Endothelial cell (in vitro differentiated cells): Measurements from ENCODE around the gene TLX2. TPM values are rescaled to one million over a fixed set of nuclear protein-coding genes. Genes with fewer than 3 reads are reported as not detected.
"Not testable (repeated sequence)": the region's sequence is repeated elsewhere in the genome, so short reads cannot be mapped to it uniquely, and the experiment has no call there.

Experiments used
- DNase-seq: peaks from one replicate; pipeline ENCODE4 v3.0.0; 2021; ENCODE audit warnings: low spot score
- H3K27ac Mint-ChIP-seq: one replicate; pipeline ENCODE4 v1.8.0; 2021; ENCODE audit warnings: mixed read lengths, inconsistent platforms; ENCODE audit not compliant: unreplicated experiment
- H3K27me3 Mint-ChIP-seq: one replicate; pipeline ENCODE4 v1.8.0; 2021; ENCODE audit warnings: mild to moderate bottlenecking, moderate library complexity, mixed read lengths, inconsistent platforms; ENCODE audit not compliant: unreplicated experiment
- H3K36me3 Mint-ChIP-seq: one replicate; pipeline ENCODE4 v1.8.0; 2021; ENCODE audit warnings: mild to moderate bottlenecking, low read depth, mixed read lengths, inconsistent platforms; ENCODE audit not compliant: unreplicated experiment
- H3K4me1 Mint-ChIP-seq: one replicate; pipeline ENCODE4 v1.8.0; 2021; ENCODE audit warnings: mild to moderate bottlenecking, mixed read lengths, inconsistent platforms; ENCODE audit not compliant: unreplicated experiment
- H3K4me3 Mint-ChIP-seq: one replicate; pipeline ENCODE4 v1.8.0; 2021; ENCODE audit warnings: mild to moderate bottlenecking, mixed read lengths, inconsistent platforms; ENCODE audit not compliant: unreplicated experiment
- H3K9me3 Mint-ChIP-seq: one replicate; pipeline ENCODE4 v1.8.0; 2021; ENCODE audit warnings: mixed read lengths, inconsistent platforms; ENCODE audit not compliant: unreplicated experiment
- long read RNA-seq: library from polyadenylated mRNA; unstranded; transcript quantifications from one replicate; pipeline ENCODE4 v2.0.0, GENCODE V29; 2020; ENCODE audit not compliant: unreplicated experiment
- total RNA-seq: library from RNA; stranded (reverse); fragmentation: NEBNext Ultra II Directional; extraction: Animal tissue kit (Norgen Biotek cat#: 25700); gene quantifications from one replicate; pipeline ENCODE4 v1.2.1, GENCODE V29; 2021; ENCODE audit not compliant: unreplicated experiment
- TF ChIP-seq, protein P1 (sequence below): fragments of 200-600 bp; sonication (generic); IDR thresholded peaks from one replicate; pipeline ENCODE4 v1.5.0; 2021; ENCODE audit warnings: antibody characterized with exemption; ENCODE audit not compliant: unreplicated experiment

TLX2 gene
- total RNA-seq: not detected
- long read RNA-seq: 0 reads

DNA sequence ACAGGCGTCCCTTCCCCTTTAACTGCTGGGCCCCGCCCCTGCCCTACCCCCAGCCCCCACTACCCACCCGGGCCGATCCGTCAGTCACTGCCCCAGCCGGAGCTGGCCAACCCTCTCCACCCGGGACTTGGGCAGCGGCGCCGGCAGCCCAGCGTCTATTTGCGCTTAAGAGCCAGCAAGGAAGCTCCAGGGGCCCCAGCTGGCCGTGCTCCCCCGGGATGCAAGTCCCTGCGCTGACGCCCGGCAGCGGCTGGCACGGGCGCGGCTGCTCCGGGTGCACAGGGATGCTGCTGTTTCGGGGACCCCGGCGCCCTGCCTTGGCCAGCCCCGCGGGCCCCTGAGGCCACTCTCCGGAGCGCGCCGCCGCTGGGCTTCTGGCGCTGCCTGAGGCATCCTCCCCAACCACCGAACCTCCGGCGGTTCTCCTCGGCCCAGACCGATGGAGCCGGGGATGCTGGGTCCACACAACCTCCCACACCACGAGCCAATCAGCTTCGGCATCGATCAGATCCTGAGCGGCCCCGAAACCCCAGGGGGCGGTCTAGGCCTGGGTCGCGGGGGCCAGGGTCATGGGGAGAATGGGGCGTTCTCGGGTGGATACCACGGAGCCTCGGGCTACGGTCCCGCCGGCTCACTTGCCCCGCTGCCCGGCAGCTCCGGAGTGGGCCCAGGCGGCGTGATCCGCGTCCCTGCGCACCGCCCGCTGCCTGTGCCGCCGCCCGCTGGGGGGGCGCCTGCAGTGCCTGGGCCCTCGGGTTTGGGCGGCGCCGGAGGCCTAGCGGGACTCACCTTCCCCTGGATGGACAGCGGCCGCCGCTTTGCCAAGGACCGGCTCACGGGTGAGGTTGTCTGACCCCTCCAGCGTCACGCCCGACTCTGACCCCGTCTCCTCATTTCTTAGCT lies at the start of gene TLX2:
Gene TLX2, plus strand, starts transcription at position 83 of the 903 bp plus-strand sequence. Its CDS starts 357 bp downstream, at position 440.
- Mint-ChIP-seq H3K4me1 (peaks cover 23% of the 10 kb centered on the region), H3K36me3 (peaks cover 16% of the 10 kb centered on the region), H3K9me3 (peaks cover 5% of the 10 kb centered on the region), H3K27me3 (peaks cover 44% of the 10 kb centered on the region), H3K27ac (no peak within 1 kb of the TSS), H3K4me3 (no peak within 1 kb of the TSS)
- peak; percentile 26 for DNase-seq
- TF ChIP-seq, protein P1, sequence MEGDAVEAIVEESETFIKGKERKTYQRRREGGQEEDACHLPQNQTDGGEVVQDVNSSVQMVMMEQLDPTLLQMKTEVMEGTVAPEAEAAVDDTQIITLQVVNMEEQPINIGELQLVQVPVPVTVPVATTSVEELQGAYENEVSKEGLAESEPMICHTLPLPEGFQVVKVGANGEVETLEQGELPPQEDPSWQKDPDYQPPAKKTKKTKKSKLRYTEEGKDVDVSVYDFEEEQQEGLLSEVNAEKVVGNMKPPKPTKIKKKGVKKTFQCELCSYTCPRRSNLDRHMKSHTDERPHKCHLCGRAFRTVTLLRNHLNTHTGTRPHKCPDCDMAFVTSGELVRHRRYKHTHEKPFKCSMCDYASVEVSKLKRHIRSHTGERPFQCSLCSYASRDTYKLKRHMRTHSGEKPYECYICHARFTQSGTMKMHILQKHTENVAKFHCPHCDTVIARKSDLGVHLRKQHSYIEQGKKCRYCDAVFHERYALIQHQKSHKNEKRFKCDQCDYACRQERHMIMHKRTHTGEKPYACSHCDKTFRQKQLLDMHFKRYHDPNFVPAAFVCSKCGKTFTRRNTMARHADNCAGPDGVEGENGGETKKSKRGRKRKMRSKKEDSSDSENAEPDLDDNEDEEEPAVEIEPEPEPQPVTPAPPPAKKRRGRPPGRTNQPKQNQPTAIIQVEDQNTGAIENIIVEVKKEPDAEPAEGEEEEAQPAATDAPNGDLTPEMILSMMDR: no peak

- H3K36me3 Mint-ChIP-seq: peaks cover 17% of the 10 kb centered on the region
- DNase-seq, H3K9me3 Mint-ChIP-seq, H3K27me3 Mint-ChIP-seq, H3K27ac Mint-ChIP-seq: not testable (repeated sequence)
- peaks cover 10% of the 10 kb centered on the region for H3K4me1 Mint-ChIP-seq
- peak overlapping the region; percentile 66 for H3K4me3 Mint-ChIP-seq
Measured at GRCh38 chr2:74470742-74471141, 43.5 kb upstream of the TLX2 start.

DNA sequence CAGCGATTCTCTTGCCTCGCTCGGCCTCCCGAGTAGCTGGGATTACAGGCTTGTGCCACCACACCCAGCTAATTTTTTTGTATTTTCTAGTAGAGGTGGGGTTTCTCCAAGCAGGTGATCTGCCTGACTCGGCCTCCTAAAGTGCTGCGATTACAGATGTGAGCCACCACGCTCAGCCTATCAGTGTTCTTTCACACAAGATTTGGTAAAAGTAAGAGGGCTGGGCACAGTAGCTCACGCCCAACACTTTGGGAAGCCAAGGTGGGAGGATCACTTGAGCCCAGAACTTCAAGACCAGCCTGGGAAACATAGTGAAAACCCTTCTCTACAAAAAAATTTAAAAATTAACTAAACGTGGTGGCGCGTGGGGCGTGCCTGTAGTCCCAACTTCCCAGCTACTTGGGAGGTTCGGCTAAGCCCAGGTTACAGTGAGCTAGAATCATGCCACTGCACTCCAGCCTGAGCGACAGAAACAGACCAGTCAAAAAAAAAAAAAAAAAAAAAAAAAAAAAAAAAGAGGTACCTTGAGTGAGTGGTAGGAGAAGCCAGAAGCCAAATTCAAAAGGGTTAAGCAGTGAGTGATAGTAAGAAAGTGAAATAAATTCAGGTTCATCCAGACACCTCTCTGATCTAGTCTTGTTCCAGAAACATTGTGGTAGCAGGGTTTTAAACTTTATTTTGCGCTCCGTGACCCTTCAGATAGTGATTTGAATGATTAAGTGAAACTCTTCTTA lies 42.8 kb upstream of the TLX2 start:
- peak overlapping the region; percentile 95 for H3K4me3 Mint-ChIP-seq
- H3K27ac Mint-ChIP-seq: peak overlapping the region; percentile 97
- TF ChIP-seq, protein P1: no peak
- H3K9me3 Mint-ChIP-seq: no peaks in the 10 kb centered on the region
- peaks cover 10% of the 10 kb centered on the region for H3K4me1 Mint-ChIP-seq
- no peak for DNase-seq
- peaks cover 8% of the 10 kb centered on the region for H3K27me3 Mint-ChIP-seq
- peaks cover 19% of the 10 kb centered on the region for H3K36me3 Mint-ChIP-seq

GRCh38 chr2:74472086-74472944 lies 41.9 kb upstream of the TLX2 start, which contains the start of gene MRPL53:
MRPL53 (minus strand) TSS chr2:74472680; CDS start chr2:74472660, 20 bp downstream.
- TF ChIP-seq, protein P1: no peak
- peaks cover 25% of the 10 kb centered on the region for H3K36me3 Mint-ChIP-seq
- H3K9me3 Mint-ChIP-seq: no peaks in the 10 kb centered on the region
- peaks cover 8% of the 10 kb centered on the region for H3K27me3 Mint-ChIP-seq
- peak within 1 kb of the TSS; percentile 97 for H3K27ac Mint-ChIP-seq
- DNase-seq: peak; percentile 91
- peaks cover 13% of the 10 kb centered on the region for H3K4me1 Mint-ChIP-seq
- peak within 1 kb of the TSS; percentile 95 for H3K4me3 Mint-ChIP-seq

GRCh38 chr2:74472945-74473258 lies 41.3 kb upstream of the TLX2 start:
- H3K27me3 Mint-ChIP-seq: peaks cover 8% of the 10 kb centered on the region
- no peak for DNase-seq
- H3K4me3 Mint-ChIP-seq: peak overlapping the region; percentile 95
- TF ChIP-seq, protein P1: no peak
- peaks cover 29% of the 10 kb centered on the region for H3K36me3 Mint-ChIP-seq
- H3K27ac Mint-ChIP-seq: peak overlapping the region; percentile 97
- no peaks in the 10 kb centered on the region for H3K9me3 Mint-ChIP-seq
- peaks cover 16% of the 10 kb centered on the region for H3K4me1 Mint-ChIP-seq
